HepG2 (cell line): ENCODE results near the gene CACNA1D. TPM values are rescaled to one million over a fixed set of nuclear protein-coding genes. Genes with fewer than 3 reads are reported as not detected.

Experiments
- ATAC-seq: fragments of 200-7000 bp; cut with Tn5 transposase; 3 replicates; pipeline ENCODE4 v1.9.1; 2020; ENCODE audit warnings: mild to moderate bottlenecking, moderate library complexity
- BruUV-seq: library from RNA; stranded (reverse); fragments of 400-500 nt; replicated peaks from 2 replicates; lab custom pipeline; 2021; lab: Mats Ljungman, UMichigan
- CTCF ChIA-PET: fragments of 300-600 bp; formaldehyde crosslinking; extraction: SDS; loops from one replicate; lab custom pipeline; 2021; ENCODE audit warnings: low total read pairs, inconsistent platforms, low intra/inter-chr PET ratio; lab: Yijun Ruan, JAX
- POLR2A ChIA-PET: fragments of 350-600 bp; sonication (Branson Sonifier 250); formaldehyde crosslinking; loops from one replicate; lab custom pipeline; 2020; ENCODE audit warnings: antibody characterized with exemption, inconsistent platforms; lab: Yijun Ruan, JAX
- DNase-seq: peaks from one replicate; pipeline ENCODE4 v3.0.0-alpha.2; 2015; ENCODE audit warnings: low spot score
- FAIRE-seq: peaks from 3 replicates; lab custom pipeline; 2011; peaks lifted over from hg19 to GRCh38; lab: Jason Lieb, UNC
- H2AFZ ChIP-seq: one replicate; pipeline ENCODE4 v1.6.1; 2011; ENCODE audit warnings: low read length, inconsistent platforms
- H3K27ac ChIP-seq: fragments of 300-600 bp; 3 replicates; pipeline ENCODE4 v1.8.0; 2011; ENCODE audit warnings: mixed run types, mild to moderate bottlenecking, mixed read lengths, low read length, inconsistent platforms; ENCODE audit not compliant: insufficient read depth; ENCODE audit errors: extremely low read length
- H3K27me3 ChIP-seq, 2 experiments: fragments of 200-600 bp in 1 of 2; 2 replicates in 1 of 2; 3 replicates in 1 of 2; pipeline versions ENCODE4 v1.6.0 to v1.8.0; 2011; ENCODE audit warnings: low read length in 2 of 2, mild to moderate bottlenecking in 2 of 2, moderate library complexity in 2 of 2, inconsistent platforms in 1 of 2; ENCODE audit not compliant: insufficient read depth in 2 of 2, control insufficient read depth in 1 of 2
- H3K36me3 ChIP-seq, 2 experiments: fragments of 200-600 bp in 1 of 2; replicated peaks in 1 of 2; 2 replicates in 1 of 2; 3 replicates in 1 of 2; pipeline versions ENCODE4 v1.5.1 to v1.8.0; 2011; ENCODE audit warnings: low read length in 2 of 2, inconsistent platforms in 1 of 2; ENCODE audit not compliant: insufficient read depth in 2 of 2, control insufficient read depth in 1 of 2
- H3K4me1 ChIP-seq: 2 replicates; pipeline ENCODE4 v1.5.1; 2012; ENCODE audit warnings: low read length, inconsistent platforms; ENCODE audit not compliant: insufficient read depth
- H3K4me2 ChIP-seq: 2 replicates; pipeline ENCODE4 v1.6.0; 2011; ENCODE audit warnings: low read depth, low read length, inconsistent platforms
- H3K4me3 ChIP-seq, 3 experiments: fragments of 200-600 bp in 1 of 3; sonication (generic), shearing (Covaris generic) in 1 of 3; replicated peaks in 1 of 3; 2 replicates each; pipeline ENCODE4 v1.5.1; 2011 to 2016; ENCODE audit warnings: low read length in 3 of 3, inconsistent platforms in 2 of 3, low read depth in 2 of 3, mild to moderate bottlenecking in 2 of 3, control low read depth in 1 of 3, mixed read lengths in 1 of 3; ENCODE audit not compliant: insufficient read depth in 1 of 3
- H3K79me2 ChIP-seq: one replicate; pipeline ENCODE4 v1.6.1; 2011; ENCODE audit warnings: low read length, inconsistent platforms; ENCODE audit not compliant: insufficient read depth
- H3K9ac ChIP-seq: 2 replicates; pipeline ENCODE4 v1.6.0; 2011; ENCODE audit warnings: mild to moderate bottlenecking, low read depth, low read length, inconsistent platforms; ENCODE audit not compliant: insufficient read depth
- H3K9me3 ChIP-seq: 2 replicates; pipeline ENCODE4 v1.5.1; 2012; ENCODE audit warnings: mild to moderate bottlenecking, low read length
- H4K20me1 ChIP-seq: 2 replicates; pipeline ENCODE4 v1.6.0; 2011; ENCODE audit warnings: inconsistent platforms, mild to moderate bottlenecking, low read length, moderate library complexity; ENCODE audit not compliant: insufficient read depth
- GPN1 ChIP-seq: sonication (generic); formaldehyde crosslinking; IDR thresholded peaks from 2 replicates; pipeline ENCODE4 v1.5.1; 2020; ENCODE audit warnings: missing genetic modification reagents, borderline replicate concordance
- HNRNPLL ChIP-seq: fragments of 200-400 bp; formaldehyde crosslinking; IDR thresholded peaks from 2 replicates; pipeline ENCODE4 v1.6.1; 2017; ENCODE audit warnings: mild to moderate bottlenecking, low read depth, low read length; ENCODE audit not compliant: poor library complexity, severe bottlenecking
- NFE2L2 ChIP-seq: fragments of 150-350 bp; IDR thresholded peaks from 2 replicates; pipeline ENCODE4 v1.6.1; 2014; ENCODE audit warnings: low read length
- SMARCC2 ChIP-seq: fragments of 450-650 bp; IDR thresholded peaks from 2 replicates; pipeline ENCODE4 v1.6.1; 2017; ENCODE audit warnings: antibody characterized with exemption, mild to moderate bottlenecking
- SUZ12 ChIP-seq: fragments of 150-350 bp; IDR thresholded peaks from 2 replicates; pipeline ENCODE4 v1.6.1; 2014; ENCODE audit warnings: low read depth, low read length
- WGBS: methylation state at CpG from one replicate; pipeline ENCODE4 v1.1.6; 2017; ENCODE audit warnings: low lambda C conversion rate; 5-methylcytosine and 5-hydroxymethylcytosine counted together
- in situ Hi-C: cut with HindIII; loops from 2 replicates; pipeline ENCODE4 v1.10.0; 2017; ENCODE audit warnings: low pct_unique_long_range_greater_than_20kb; ENCODE audit not compliant: extremely low pct_ligation_motif_present
- intact Hi-C: fragments of 100-400 bp; cut with micrococcal nuclease; formaldehyde crosslinking; loops from one replicate; pipeline ENCODE4 v1.10.0; 2022; ENCODE audit not compliant: unreplicated experiment
- polyA plus RNA-seq, 8 experiments: library from polyadenylated mRNA; depleted of rRNA in 3 of 8; stranded (reverse) in 7 of 8; unstranded in 1 of 8; fragments of >200 nt; fragmentation: Illumina TruSeq in 4 of 8; extraction: Trizol in 4 of 8; gene quantifications; 2 replicates each; pipeline versions ENCODE4 v1.2.1 to v1.2.3, GENCODE V29; 2011 to 2016; ENCODE audit warnings: low read depth in 4 of 8, missing spikeins in 1 of 8, mixed read lengths in 1 of 8; ENCODE audit not compliant: insufficient read depth in 1 of 8
- total RNA-seq, 5 experiments: library from RNA; depleted of rRNA; stranded (reverse); fragments of >200 nt; fragmentation: Illumina TruSeq; extraction: Trizol; gene quantifications; 2 replicates each; pipeline ENCODE4 v1.2.3, GENCODE V29; 2016; ENCODE audit warnings: low read depth in 1 of 5
- TF ChIP-seq, protein P1 (sequence below): sonication (generic); formaldehyde crosslinking; IDR thresholded peaks from 2 replicates; pipeline ENCODE4 v1.9.0; 2022; ENCODE audit warnings: missing genetic modification reagents, mild to moderate bottlenecking, borderline replicate concordance
- TF ChIP-seq, protein P2 (sequence below): sonication (generic); formaldehyde crosslinking; IDR thresholded peaks from 2 replicates; pipeline ENCODE4 v1.4.0; 2020; ENCODE audit warnings: missing genetic modification reagents
- TF ChIP-seq, protein P3 (sequence below): sonication (generic); formaldehyde crosslinking; IDR thresholded peaks from 2 replicates; pipeline ENCODE4 v1.4.0; 2020; ENCODE audit warnings: missing genetic modification reagents, mild to moderate bottlenecking, borderline replicate concordance

CACNA1D gene
- total and polyA plus RNA-seq, 2 of the 13 experiments (the other 11 are each of a cell fraction or from before 2014, with no cell fraction given): 0.26 to 0.38 TPM

DNA sequence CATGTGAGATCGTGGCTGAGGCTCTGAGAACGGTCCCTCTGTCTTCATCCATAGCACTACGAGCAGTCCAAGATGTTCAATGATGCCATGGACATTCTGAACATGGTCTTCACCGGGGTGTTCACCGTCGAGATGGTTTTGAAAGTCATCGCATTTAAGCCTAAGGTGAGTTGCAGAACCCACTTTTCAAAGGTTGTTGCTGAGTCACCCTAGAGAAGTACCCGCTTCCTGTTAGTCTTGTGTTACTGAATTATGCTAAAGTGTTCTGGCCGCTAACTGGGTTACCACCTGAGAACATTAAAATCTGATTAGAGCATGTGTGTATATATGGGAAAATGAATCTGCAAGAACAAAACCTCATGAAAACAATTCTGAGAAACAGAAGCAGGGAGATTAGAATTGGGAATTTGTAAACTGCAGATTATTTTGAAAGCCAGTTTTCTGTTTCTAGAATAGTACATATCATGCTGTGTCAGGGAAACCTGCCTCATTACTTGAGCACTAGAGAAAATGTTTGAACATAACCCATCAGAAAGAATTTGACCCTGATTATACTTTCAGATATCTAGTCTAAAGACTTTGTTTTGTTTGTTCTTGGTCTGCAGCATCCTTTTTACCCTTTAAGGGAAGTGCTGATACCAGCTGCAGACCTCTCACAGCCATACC lies 259.2 kb downstream of the CACNA1D start:
- BruUV-seq: no TSS peak
- no peak overlapping the region for H2AFZ ChIP-seq
- no peak for DNase-seq
- ATAC-seq: no peak
- H3K4me1 ChIP-seq: no peaks in the 10 kb centered on the region
- no peak overlapping the region for H3K4me3 ChIP-seq
- H3K4me2 ChIP-seq: no peak overlapping the region
- WGBS: 73% methylated on average over 9 of the region's 9 CpGs
- no peak for FAIRE-seq
- TF ChIP-seq NFE2L2: 0 out of 2 replicates have a peak, but pooled peaks have one; percentile 34
- TF ChIP-seq SMARCC2: no peak
- no peaks in the 10 kb centered on the region for H4K20me1 ChIP-seq
- H3K9me3 ChIP-seq: no peaks in the 10 kb centered on the region
- no peaks in the 10 kb centered on the region for H3K27me3 ChIP-seq
- no peaks in the 10 kb centered on the region for H3K79me2 ChIP-seq
- no peak overlapping the region for H3K27ac ChIP-seq
- ChIA-PET POLR2A (no interaction called here), CTCF (no interaction called here)
- no peak overlapping the region for H3K9ac ChIP-seq
- in situ Hi-C loops: no loop called here
- intact Hi-C loops: no loop called here
- H3K36me3 ChIP-seq: no peaks in the 10 kb centered on the region

DNA sequence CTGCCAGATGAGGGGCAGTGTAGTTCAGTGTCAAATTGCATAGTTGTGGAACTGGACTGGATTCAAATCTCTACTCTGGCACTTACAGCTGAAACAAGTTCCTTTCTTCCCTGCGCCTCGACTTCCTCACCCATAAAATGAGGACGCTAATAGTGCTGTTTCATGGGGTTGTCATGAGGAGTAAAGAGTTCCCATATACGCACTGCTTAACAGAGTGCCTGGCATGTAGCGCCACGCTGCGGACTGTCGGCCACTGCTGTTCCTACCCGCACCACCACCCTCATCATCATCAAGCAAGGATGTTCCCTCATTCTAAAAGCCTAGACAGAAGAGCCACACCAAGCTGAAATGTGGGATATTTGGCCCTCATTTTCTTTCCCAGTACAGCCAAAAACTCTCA lies 259.9 kb downstream of the CACNA1D start:
- no peak overlapping the region for H2AFZ ChIP-seq
- H3K27me3 ChIP-seq: no peaks in the 10 kb centered on the region
- no peak overlapping the region for H3K4me2 ChIP-seq
- ATAC-seq (no peak), DNase-seq (no peak), FAIRE-seq (no peak)
- H3K4me1 ChIP-seq: no peaks in the 10 kb centered on the region
- no peaks in the 10 kb centered on the region for H3K79me2 ChIP-seq
- WGBS: 86% methylated on average over 9 of the region's 9 CpGs
- in situ Hi-C loops: no loop called here
- H3K27ac ChIP-seq: no peak overlapping the region
- intact Hi-C loops: no loop called here
- CTCF ChIA-PET: no interaction called here
- BruUV-seq: no TSS peak
- H3K9me3 ChIP-seq: no peaks in the 10 kb centered on the region
- POLR2A ChIA-PET: no interaction called here
- no peak overlapping the region for H3K9ac ChIP-seq
- H3K36me3 ChIP-seq: no peaks in the 10 kb centered on the region
- H4K20me1 ChIP-seq: no peaks in the 10 kb centered on the region
- no peak overlapping the region for H3K4me3 ChIP-seq
- no peak for TF ChIP-seq SUZ12
- TF ChIP-seq, protein P1, sequence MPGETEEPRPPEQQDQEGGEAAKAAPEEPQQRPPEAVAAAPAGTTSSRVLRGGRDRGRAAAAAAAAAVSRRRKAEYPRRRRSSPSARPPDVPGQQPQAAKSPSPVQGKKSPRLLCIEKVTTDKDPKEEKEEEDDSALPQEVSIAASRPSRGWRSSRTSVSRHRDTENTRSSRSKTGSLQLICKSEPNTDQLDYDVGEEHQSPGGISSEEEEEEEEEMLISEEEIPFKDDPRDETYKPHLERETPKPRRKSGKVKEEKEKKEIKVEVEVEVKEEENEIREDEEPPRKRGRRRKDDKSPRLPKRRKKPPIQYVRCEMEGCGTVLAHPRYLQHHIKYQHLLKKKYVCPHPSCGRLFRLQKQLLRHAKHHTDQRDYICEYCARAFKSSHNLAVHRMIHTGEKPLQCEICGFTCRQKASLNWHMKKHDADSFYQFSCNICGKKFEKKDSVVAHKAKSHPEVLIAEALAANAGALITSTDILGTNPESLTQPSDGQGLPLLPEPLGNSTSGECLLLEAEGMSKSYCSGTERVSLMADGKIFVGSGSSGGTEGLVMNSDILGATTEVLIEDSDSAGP: no peak
- TF ChIP-seq, protein P2, sequence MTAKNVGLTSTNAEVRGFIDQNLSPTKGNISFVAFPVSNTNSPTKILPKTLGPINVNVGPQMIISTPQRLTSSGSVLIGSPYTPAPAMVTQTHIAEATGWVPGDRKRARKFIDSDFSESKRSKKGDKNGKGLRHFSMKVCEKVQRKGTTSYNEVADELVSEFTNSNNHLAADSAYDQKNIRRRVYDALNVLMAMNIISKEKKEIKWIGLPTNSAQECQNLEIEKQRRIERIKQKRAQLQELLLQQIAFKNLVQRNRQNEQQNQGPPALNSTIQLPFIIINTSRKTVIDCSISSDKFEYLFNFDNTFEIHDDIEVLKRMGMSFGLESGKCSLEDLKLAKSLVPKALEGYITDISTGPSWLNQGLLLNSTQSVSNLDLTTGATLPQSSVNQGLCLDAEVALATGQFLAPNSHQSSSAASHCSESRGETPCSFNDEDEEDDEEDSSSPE: no peak
- TF ChIP-seq GPN1 (CRISPR knock-in tag): no peak
- TF ChIP-seq HNRNPLL: no peak
- TF ChIP-seq, protein P3, sequence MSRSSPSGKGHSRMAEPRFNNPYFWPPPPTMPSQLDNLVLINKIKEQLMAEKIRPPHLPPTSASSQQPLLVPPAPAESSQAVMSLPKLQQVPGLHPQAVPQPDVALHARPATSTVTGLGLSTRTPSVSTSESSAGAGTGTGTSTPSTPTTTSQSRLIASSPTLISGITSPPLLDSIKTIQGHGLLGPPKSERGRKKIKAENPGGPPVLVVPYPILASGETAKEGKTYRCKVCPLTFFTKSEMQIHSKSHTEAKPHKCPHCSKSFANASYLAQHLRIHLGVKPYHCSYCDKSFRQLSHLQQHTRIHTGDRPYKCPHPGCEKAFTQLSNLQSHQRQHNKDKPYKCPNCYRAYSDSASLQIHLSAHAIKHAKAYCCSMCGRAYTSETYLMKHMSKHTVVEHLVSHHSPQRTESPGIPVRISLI (CRISPR knock-in tag): no peak
